HG02885 (cell line): Measurements from ENCODE around the gene ANKRD42.

Experiments used
- ATAC-seq: cut with Tn5 transposase; IDR thresholded peaks from one replicate; pipeline ENCODE4 v1.9.1; 2021; ENCODE audit warnings: mild to moderate bottlenecking; ENCODE audit not compliant: unreplicated experiment, poor library complexity

The ANKRD42 gene

GRCh38 chr11:83284501-83285150 lies 91.1 kb downstream of the ANKRD42 start:
- ATAC-seq: no peak

- ATAC-seq: peak; percentile 49
These were observed 91.7 kb downstream of the ANKRD42 start for GRCh38 chr11:83285151-83285770.

GRCh38 chr11:83285771-83286528 lies 92.4 kb downstream of the ANKRD42 start, which contains the start of gene CCDC90B:
TSS of gene CCDC90B (minus strand) at chr11:83286367. CDS start at chr11:83285972, 395 bp downstream.
- ATAC-seq: peak; percentile 88

- ATAC-seq: no peak
These were observed 94.1 kb downstream of the ANKRD42 start for GRCh38 chr11:83287631-83288030.

GRCh38 chr11:83292709-83293456 lies 99.4 kb downstream of the ANKRD42 start:
- ATAC-seq: peak; percentile 81

GRCh38 chr11:83293457-83293774 lies 99.9 kb downstream of the ANKRD42 start:
- ATAC-seq: no peak

- no peak for ATAC-seq
These were observed 100.7 kb downstream of the ANKRD42 start for GRCh38 chr11:83294208-83294607.
